ENCODE results near the gene IL17B. TPM values are rescaled to one million over a fixed set of nuclear protein-coding genes. Genes with fewer than 3 reads are reported as not detected.

Gene IL17B
- total RNA-seq, 1 experiment from 2014 or later: not detected

DNA sequence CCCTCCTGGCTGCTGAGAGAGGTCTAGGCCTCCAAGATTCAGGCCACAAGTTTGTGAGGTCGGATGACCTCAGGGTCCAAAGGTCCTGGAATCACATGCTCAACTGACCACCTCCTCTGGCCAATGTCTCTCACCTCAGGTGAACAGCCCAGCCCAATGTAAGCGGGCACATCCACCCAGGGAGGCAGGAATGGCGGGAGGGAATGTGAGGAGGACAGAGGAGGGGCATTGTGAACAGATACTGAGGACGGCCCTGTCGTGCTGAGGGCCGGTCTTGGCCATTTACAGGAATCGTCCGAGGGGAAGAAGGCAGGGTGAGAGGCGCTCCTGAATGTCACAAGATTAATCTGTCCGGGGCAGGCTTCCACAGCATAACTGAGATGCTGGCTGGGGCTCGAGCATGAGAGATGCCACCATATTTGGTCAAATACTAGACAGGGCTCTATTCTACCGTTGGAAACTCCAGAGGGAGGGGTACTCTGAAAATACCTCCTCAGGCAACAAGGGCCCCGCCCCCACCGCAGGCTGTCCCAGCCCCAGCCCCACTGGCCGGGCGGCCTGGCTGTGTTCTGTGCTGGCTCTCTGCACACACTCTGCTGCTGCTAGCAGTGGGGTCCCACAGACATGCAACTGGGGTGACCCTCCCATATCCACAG is 1.5 kb upstream of the IL17B start:
- H3K36me3 ChIP-seq (ENCODE audit: insufficient read depth, low read length): no peaks in the 10 kb centered on the region
- H3K79me2 ChIP-seq (ENCODE audit: low read length): no peaks in the 10 kb centered on the region
- no peak overlapping the region for H3K4me2 ChIP-seq (ENCODE audit: low read depth, low read length, poor library complexity, severe bottlenecking)
- H4K20me1 ChIP-seq (ENCODE audit: insufficient read depth, low read depth, low read length): no peaks in the 10 kb centered on the region
- no peaks in the 10 kb centered on the region for H3K9me2 ChIP-seq (replicated peaks; ENCODE audit: insufficient read depth, low read length)
- H3K9ac ChIP-seq (ENCODE audit: low read length): no peak overlapping the region
- no peaks in the 10 kb centered on the region for H3K27me3 ChIP-seq (ENCODE audit: low read length)
- H3K27ac ChIP-seq (ENCODE audit: low read length): no peak overlapping the region
- H3K9me3 ChIP-seq (ENCODE audit: low read length): no peaks in the 10 kb centered on the region
- no peak for DNase-seq
- H3K4me1 ChIP-seq (ENCODE audit: low read length): no peaks in the 10 kb centered on the region
- H3K4me3 ChIP-seq (ENCODE audit: low read length): no peak overlapping the region
- no peak overlapping the region for H2AFZ ChIP-seq (ENCODE audit: low read length)

DNA sequence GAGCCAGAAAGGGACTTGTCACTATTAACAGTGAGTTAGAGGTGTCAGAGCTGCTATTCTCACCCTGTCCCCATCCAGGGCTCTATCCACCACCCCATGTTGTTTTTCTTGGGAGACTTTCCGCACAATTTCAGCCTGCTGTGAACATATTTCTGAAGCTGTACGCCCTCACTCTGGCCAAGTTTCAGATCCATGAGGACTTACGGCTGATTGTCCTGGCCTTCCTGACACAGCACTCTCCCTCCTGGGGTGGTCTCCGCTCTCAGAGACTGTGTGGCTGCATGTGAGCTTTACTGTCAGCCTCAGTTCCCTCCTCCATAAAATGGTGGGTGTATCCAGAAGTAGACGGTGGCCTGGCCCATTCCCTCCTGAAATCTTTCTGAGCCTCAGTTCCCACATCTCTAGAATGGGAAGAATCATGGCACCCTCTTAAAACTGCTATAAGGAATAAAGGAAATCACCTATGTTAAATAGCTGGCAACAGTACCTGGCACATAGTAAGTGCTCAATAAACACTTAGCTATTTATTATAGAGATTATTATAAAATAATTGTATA is 804 bp upstream of the IL17B start:
- no peak overlapping the region for H2AFZ ChIP-seq (ENCODE audit: low read length)
- no peaks in the 10 kb centered on the region for H3K79me2 ChIP-seq (ENCODE audit: low read length)
- no peak overlapping the region for H3K4me2 ChIP-seq (ENCODE audit: low read depth, low read length, poor library complexity, severe bottlenecking)
- H3K4me3 ChIP-seq (ENCODE audit: low read length): no peak overlapping the region
- no peaks in the 10 kb centered on the region for H3K9me3 ChIP-seq (ENCODE audit: low read length)
- no peaks in the 10 kb centered on the region for H3K9me2 ChIP-seq (replicated peaks; ENCODE audit: insufficient read depth, low read length)
- H3K4me1 ChIP-seq (ENCODE audit: low read length): no peaks in the 10 kb centered on the region
- H3K27me3 ChIP-seq (ENCODE audit: low read length): no peaks in the 10 kb centered on the region
- no peaks in the 10 kb centered on the region for H4K20me1 ChIP-seq (ENCODE audit: insufficient read depth, low read depth, low read length)
- no peak overlapping the region for H3K9ac ChIP-seq (ENCODE audit: low read length)
- no peak overlapping the region for H3K27ac ChIP-seq (ENCODE audit: low read length)
- H3K36me3 ChIP-seq (ENCODE audit: insufficient read depth, low read length): no peaks in the 10 kb centered on the region
- DNase-seq: no peak

DNA sequence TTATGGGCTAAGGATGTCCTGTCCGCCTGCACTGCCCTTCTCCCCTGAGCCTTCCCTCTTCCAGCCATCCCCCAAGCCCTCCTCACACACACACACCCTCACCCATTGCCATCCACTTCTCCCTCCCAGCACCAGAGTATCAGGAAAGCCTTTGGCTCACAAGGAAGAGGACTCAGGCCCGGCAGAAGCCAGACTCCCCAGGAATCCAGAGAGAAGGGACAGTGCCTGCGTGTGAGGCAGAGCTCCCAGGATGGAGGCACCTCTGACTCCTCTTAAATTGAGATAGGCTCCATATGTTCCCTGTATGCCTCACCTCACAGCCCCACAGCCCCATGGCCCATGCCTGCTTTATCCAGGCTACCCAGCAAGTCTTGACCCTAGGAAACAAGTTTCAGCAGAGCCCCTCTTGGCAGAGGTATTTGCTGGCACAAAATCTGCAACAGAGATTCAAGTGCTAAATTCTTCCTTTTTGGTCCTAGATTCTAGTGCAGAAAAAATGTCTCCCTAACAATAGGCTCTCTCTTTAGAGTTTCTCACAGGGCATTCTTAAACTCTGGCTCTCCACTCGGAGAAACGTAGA is 761 bp downstream of the IL17B start:
- Histone ChIP-seq H3K4me2 (ENCODE audit: low read depth, low read length, poor library complexity, severe bottlenecking) (no peak overlapping the region), H3K36me3 (ENCODE audit: insufficient read depth, low read length) (no peaks in the 10 kb centered on the region), H3K9ac (ENCODE audit: low read length) (no peak overlapping the region), H3K79me2 (ENCODE audit: low read length) (no peaks in the 10 kb centered on the region), H3K27me3 (ENCODE audit: low read length) (no peaks in the 10 kb centered on the region), H3K4me3 (ENCODE audit: low read length) (no peak overlapping the region), H3K27ac (ENCODE audit: low read length) (no peak overlapping the region), H2AFZ (ENCODE audit: low read length) (no peak overlapping the region), H4K20me1 (ENCODE audit: insufficient read depth, low read depth, low read length) (no peaks in the 10 kb centered on the region), H3K4me1 (ENCODE audit: low read length) (no peaks in the 10 kb centered on the region), H3K9me2 (replicated peaks; ENCODE audit: insufficient read depth, low read length) (no peaks in the 10 kb centered on the region), H3K9me3 (ENCODE audit: low read length) (no peaks in the 10 kb centered on the region)
- no peak for DNase-seq

GRCh38 chr5:149376711-149377447 is 2.2 kb downstream of the IL17B start:
- Histone ChIP-seq H3K4me3 (ENCODE audit: low read length) (no peak overlapping the region), H3K9me2 (replicated peaks; ENCODE audit: insufficient read depth, low read length) (no peaks in the 10 kb centered on the region), H4K20me1 (ENCODE audit: insufficient read depth, low read depth, low read length) (no peaks in the 10 kb centered on the region), H3K4me1 (ENCODE audit: low read length) (no peaks in the 10 kb centered on the region), H3K36me3 (ENCODE audit: insufficient read depth, low read length) (no peaks in the 10 kb centered on the region), H3K4me2 (ENCODE audit: low read depth, low read length, poor library complexity, severe bottlenecking) (no peak overlapping the region), H3K9me3 (ENCODE audit: low read length) (no peaks in the 10 kb centered on the region), H3K9ac (ENCODE audit: low read length) (no peak overlapping the region), H3K27me3 (ENCODE audit: low read length) (no peaks in the 10 kb centered on the region), H3K27ac (ENCODE audit: low read length) (no peak overlapping the region), H2AFZ (ENCODE audit: low read length) (no peak overlapping the region), H3K79me2 (ENCODE audit: low read length) (no peaks in the 10 kb centered on the region)
- DNase-seq: no peak

- Histone ChIP-seq H3K4me2 (ENCODE audit: low read depth, low read length, poor library complexity, severe bottlenecking) (no peak overlapping the region), H3K27ac (ENCODE audit: low read length) (no peak overlapping the region), H3K4me3 (ENCODE audit: low read length) (no peak overlapping the region), H3K79me2 (ENCODE audit: low read length) (no peaks in the 10 kb centered on the region), H3K9ac (ENCODE audit: low read length) (no peak overlapping the region), H2AFZ (ENCODE audit: low read length) (no peak overlapping the region), H3K9me3 (ENCODE audit: low read length) (no peaks in the 10 kb centered on the region), H3K36me3 (ENCODE audit: insufficient read depth, low read length) (no peaks in the 10 kb centered on the region), H3K27me3 (ENCODE audit: low read length) (no peaks in the 10 kb centered on the region), H3K9me2 (replicated peaks; ENCODE audit: insufficient read depth, low read length) (no peaks in the 10 kb centered on the region), H4K20me1 (ENCODE audit: insufficient read depth, low read depth, low read length) (0 out of 2 replicates have a peak, but pooled peaks cover under 1% of the 10 kb centered on the region), H3K4me1 (ENCODE audit: low read length) (no peaks in the 10 kb centered on the region)
- DNase-seq: no peak
Observed at GRCh38 chr5:149376104-149376503, 3.0 kb downstream of the IL17B start.

DNA sequence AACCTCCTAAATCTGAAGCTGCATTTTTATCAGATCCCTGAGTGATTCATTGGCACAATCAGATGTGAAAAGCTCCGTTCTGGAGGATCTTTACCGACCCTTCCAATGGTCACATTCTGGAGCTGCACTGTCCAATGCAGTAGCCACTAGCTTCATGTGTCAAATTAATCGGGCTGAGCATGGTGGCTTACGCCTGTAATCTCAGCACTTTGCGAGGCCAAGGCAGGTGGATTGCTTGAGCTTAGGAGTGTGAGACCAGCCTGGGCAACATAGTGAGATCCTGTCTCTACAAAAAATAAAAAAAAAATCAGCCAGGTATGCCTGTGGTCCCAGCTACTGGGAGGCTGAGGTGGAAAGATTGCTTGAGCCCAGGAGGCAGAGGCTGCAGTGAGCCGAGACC is 3.7 kb downstream of the IL17B start:
- Histone ChIP-seq H3K27me3 (ENCODE audit: low read length) (no peaks in the 10 kb centered on the region), H3K9me3 (ENCODE audit: low read length) (no peaks in the 10 kb centered on the region), H3K9ac (ENCODE audit: low read length) (no peak overlapping the region), H3K4me3 (ENCODE audit: low read length) (no peak overlapping the region), H3K79me2 (ENCODE audit: low read length) (no peaks in the 10 kb centered on the region), H4K20me1 (ENCODE audit: insufficient read depth, low read depth, low read length) (0 out of 2 replicates have a peak, but pooled peaks cover 8% of the 10 kb centered on the region), H3K27ac (ENCODE audit: low read length) (no peak overlapping the region), H2AFZ (ENCODE audit: low read length) (no peak overlapping the region), H3K4me1 (ENCODE audit: low read length) (peaks cover 4% of the 10 kb centered on the region), H3K4me2 (ENCODE audit: low read depth, low read length, poor library complexity, severe bottlenecking) (no peak overlapping the region), H3K9me2 (replicated peaks; ENCODE audit: insufficient read depth, low read length) (no peaks in the 10 kb centered on the region), H3K36me3 (ENCODE audit: insufficient read depth, low read length) (no peaks in the 10 kb centered on the region)
- DNase-seq: no peak

DNA sequence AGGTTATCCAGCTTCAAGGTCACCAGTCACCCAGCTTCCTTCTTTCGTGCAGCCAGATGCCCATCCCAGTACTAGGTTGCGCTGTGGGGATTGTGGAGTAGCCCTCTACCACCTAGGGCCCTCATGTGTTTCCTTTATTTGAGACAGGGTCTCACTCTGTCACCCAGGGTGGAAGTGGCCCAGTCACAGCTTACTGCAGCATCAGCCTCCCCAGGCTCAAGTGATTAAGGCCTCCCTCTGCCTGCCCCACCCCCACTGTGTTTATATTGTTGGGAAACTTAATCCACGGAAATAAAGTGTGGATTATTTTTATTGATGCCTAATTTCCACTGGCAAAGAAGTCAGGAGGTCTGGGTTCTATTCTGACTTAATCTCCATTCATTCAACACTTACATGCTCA is 4.3 kb downstream of the IL17B start:
- Histone ChIP-seq H3K4me1 (ENCODE audit: low read length) (peaks cover 6% of the 10 kb centered on the region), H3K27ac (ENCODE audit: low read length) (no peak overlapping the region), H4K20me1 (ENCODE audit: insufficient read depth, low read depth, low read length) (0 out of 2 replicates have a peak, but pooled peaks cover 9% of the 10 kb centered on the region), H3K4me2 (ENCODE audit: low read depth, low read length, poor library complexity, severe bottlenecking) (no peak overlapping the region), H3K9me3 (ENCODE audit: low read length) (no peaks in the 10 kb centered on the region), H3K79me2 (ENCODE audit: low read length) (no peaks in the 10 kb centered on the region), H3K4me3 (ENCODE audit: low read length) (no peak overlapping the region), H3K9ac (ENCODE audit: low read length) (no peak overlapping the region), H3K36me3 (ENCODE audit: insufficient read depth, low read length) (no peaks in the 10 kb centered on the region), H3K9me2 (replicated peaks; ENCODE audit: insufficient read depth, low read length) (no peaks in the 10 kb centered on the region), H2AFZ (ENCODE audit: low read length) (no peak overlapping the region), H3K27me3 (ENCODE audit: low read length) (no peaks in the 10 kb centered on the region)
- no peak for DNase-seq

GRCh38 chr5:149374303-149374702 is 4.8 kb downstream of the IL17B start:
- H3K9me2 ChIP-seq (replicated peaks; ENCODE audit: insufficient read depth, low read length): no peaks in the 10 kb centered on the region
- H3K9ac ChIP-seq (ENCODE audit: low read length): no peak overlapping the region
- H3K9me3 ChIP-seq (ENCODE audit: low read length): no peaks in the 10 kb centered on the region
- H3K27ac ChIP-seq (ENCODE audit: low read length): no peak overlapping the region
- H4K20me1 ChIP-seq (ENCODE audit: insufficient read depth, low read depth, low read length): 0 out of 2 replicates have a peak, but pooled peaks cover 9% of the 10 kb centered on the region
- no peaks in the 10 kb centered on the region for H3K79me2 ChIP-seq (ENCODE audit: low read length)
- no peak overlapping the region for H2AFZ ChIP-seq (ENCODE audit: low read length)
- H3K4me1 ChIP-seq (ENCODE audit: low read length): peaks cover 6% of the 10 kb centered on the region
- H3K4me2 ChIP-seq (ENCODE audit: low read depth, low read length, poor library complexity, severe bottlenecking): no peak overlapping the region
- H3K27me3 ChIP-seq (ENCODE audit: low read length): no peaks in the 10 kb centered on the region
- H3K4me3 ChIP-seq (ENCODE audit: low read length): no peak overlapping the region
- H3K36me3 ChIP-seq (ENCODE audit: insufficient read depth, low read length): no peaks in the 10 kb centered on the region
- DNase-seq: no peak
